IMR-90 (cell line): ENCODE results near the gene ITFG1.

Experiments
- BHLHE40 ChIP-seq: fragments of 150-350 bp; IDR thresholded peaks from 2 replicates; pipeline ENCODE4 v1.6.1; 2016; ENCODE audit warnings: mild to moderate bottlenecking, low read depth, low read length
- CEBPB ChIP-seq: IDR thresholded peaks from 2 replicates; pipeline ENCODE4 v1.6.1; 2012; ENCODE audit warnings: low read depth, low read length, improper control_type of control experiment
- CHD1 ChIP-seq: IDR thresholded peaks from 2 replicates; pipeline ENCODE4 v1.6.1; 2012; ENCODE audit warnings: low read depth, low read length, improper control_type of control experiment
- CTCF ChIP-seq: conservative IDR thresholded peaks from 2 replicates; pipeline ENCODE4 v1.5.1; 2012; ENCODE audit warnings: mild to moderate bottlenecking, low read depth, low read length, improper control_type of control experiment
- MAZ ChIP-seq: IDR thresholded peaks from 2 replicates; pipeline ENCODE4 v1.6.1; 2012; ENCODE audit warnings: low read depth, mild to moderate bottlenecking, low read length, improper control_type of control experiment, moderate library complexity, borderline replicate concordance
- MXI1 ChIP-seq: IDR thresholded peaks from 2 replicates; pipeline ENCODE4 v1.6.1; 2012; ENCODE audit warnings: low read depth, mild to moderate bottlenecking, low read length, moderate library complexity, borderline replicate concordance
- NFE2L2 ChIP-seq: fragments of 150-350 bp; IDR thresholded peaks from 2 replicates; pipeline ENCODE4 v1.6.1; 2016; ENCODE audit warnings: low read depth, mild to moderate bottlenecking, low read length
- POLR2A ChIP-seq: IDR thresholded peaks from 2 replicates; pipeline ENCODE4 v1.6.1; 2012; ENCODE audit warnings: mild to moderate bottlenecking, low read depth, low read length
- RAD21 ChIP-seq: IDR thresholded peaks from 2 replicates; pipeline ENCODE4 v1.6.1; 2012; ENCODE audit warnings: low read length, improper control_type of control experiment
- RFX5 ChIP-seq: IDR thresholded peaks from 2 replicates; pipeline ENCODE4 v1.8.0; 2012; ENCODE audit warnings: low read depth, mild to moderate bottlenecking, low read length, moderate library complexity
- SMC3 ChIP-seq: fragments of 150-350 bp; IDR thresholded peaks from 2 replicates; pipeline ENCODE4 v1.6.1; 2016; ENCODE audit warnings: low read depth, mild to moderate bottlenecking, antibody characterized with exemption, low read length, moderate library complexity
- TF ChIP-seq, protein P1 (sequence below): fragments of 150-350 bp; IDR thresholded peaks from 2 replicates; pipeline ENCODE4 v1.6.1; 2016; ENCODE audit warnings: low read depth, mild to moderate bottlenecking, low read length, moderate library complexity, borderline replicate concordance

DNA sequence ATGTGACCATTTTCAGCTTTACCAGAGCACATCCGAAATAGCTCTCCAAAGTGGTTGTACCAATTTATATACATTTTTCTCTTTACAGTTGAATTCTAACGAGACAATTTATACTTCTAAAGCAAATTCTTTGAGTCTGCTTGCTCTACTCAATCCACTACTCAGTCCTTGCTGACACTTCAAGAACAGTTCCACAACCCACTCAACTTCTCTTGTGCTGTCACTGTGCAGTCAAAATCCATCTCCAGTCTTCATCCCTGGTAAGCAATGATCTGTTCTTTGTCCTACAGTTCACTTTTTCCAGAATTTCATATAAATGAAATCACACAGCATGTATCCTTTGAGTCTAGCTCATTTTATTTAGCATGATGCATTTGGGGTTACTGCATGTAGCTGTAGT, 347.7 kb downstream of the ITFG1 start:
- TF ChIP-seq CTCF: no peak
- TF ChIP-seq POLR2A: no peak
- TF ChIP-seq RFX5: no peak
- TF ChIP-seq RAD21: no peak
- TF ChIP-seq CEBPB: no peak
- no peak for TF ChIP-seq MXI1
- no peak for TF ChIP-seq SMC3
- no peak for TF ChIP-seq NFE2L2
- no peak for TF ChIP-seq CHD1
- TF ChIP-seq BHLHE40: no peak
- TF ChIP-seq, protein P1, sequence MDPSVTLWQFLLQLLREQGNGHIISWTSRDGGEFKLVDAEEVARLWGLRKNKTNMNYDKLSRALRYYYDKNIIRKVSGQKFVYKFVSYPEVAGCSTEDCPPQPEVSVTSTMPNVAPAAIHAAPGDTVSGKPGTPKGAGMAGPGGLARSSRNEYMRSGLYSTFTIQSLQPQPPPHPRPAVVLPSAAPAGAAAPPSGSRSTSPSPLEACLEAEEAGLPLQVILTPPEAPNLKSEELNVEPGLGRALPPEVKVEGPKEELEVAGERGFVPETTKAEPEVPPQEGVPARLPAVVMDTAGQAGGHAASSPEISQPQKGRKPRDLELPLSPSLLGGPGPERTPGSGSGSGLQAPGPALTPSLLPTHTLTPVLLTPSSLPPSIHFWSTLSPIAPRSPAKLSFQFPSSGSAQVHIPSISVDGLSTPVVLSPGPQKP: no peak
- no peak for TF ChIP-seq MAZ
